Activated T-cell treated with anti-CD3 and anti-CD28 coated beads, Interleukin-2, amount 50 U/mL, for 48 hours (primary cell): Measurements from ENCODE around the gene NPM1.
A peak's percentile ranks its signal among the peaks of the same experiment; 100 is the strongest.
"Not testable (repeated sequence)": the region's sequence is repeated elsewhere in the genome, so short reads cannot be mapped to it uniquely, and the experiment has no call there.

Experiments
- DNase-seq, 2 experiments: peaks; one replicate each; pipeline ENCODE4 v3.0.0-alpha.2; 2020

The NPM1 gene

GRCh38 chr5:171386006-171386671 lies 1.5 kb upstream of the NPM1 start:
- no peak for DNase-seq

DNA sequence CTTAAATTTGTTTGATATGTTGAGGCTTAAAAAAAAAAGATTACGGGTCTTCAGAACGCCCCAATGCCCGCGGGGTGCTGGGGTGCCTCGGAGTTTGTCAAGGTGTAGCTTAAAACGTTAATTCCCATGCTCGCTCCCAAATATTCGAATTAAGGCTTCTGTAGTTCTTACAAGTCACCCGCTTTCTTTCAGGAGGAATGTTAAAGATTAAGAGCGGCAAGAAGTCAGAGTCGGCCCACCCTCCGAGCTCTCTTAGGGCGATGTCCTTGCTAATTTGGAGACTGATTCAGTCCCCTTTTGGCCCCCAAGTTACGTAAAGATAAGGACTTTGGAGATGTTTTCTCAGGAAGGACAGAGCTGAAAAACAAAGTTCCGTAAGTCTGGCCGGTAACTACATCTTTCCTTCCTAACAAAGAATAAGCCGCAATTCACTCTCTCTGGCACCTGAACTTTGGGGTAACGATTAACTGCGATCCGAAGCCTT lies 746 bp upstream of the NPM1 start:
- peak in 1 of 2 experiments; percentile 30 for DNase-seq

DNA sequence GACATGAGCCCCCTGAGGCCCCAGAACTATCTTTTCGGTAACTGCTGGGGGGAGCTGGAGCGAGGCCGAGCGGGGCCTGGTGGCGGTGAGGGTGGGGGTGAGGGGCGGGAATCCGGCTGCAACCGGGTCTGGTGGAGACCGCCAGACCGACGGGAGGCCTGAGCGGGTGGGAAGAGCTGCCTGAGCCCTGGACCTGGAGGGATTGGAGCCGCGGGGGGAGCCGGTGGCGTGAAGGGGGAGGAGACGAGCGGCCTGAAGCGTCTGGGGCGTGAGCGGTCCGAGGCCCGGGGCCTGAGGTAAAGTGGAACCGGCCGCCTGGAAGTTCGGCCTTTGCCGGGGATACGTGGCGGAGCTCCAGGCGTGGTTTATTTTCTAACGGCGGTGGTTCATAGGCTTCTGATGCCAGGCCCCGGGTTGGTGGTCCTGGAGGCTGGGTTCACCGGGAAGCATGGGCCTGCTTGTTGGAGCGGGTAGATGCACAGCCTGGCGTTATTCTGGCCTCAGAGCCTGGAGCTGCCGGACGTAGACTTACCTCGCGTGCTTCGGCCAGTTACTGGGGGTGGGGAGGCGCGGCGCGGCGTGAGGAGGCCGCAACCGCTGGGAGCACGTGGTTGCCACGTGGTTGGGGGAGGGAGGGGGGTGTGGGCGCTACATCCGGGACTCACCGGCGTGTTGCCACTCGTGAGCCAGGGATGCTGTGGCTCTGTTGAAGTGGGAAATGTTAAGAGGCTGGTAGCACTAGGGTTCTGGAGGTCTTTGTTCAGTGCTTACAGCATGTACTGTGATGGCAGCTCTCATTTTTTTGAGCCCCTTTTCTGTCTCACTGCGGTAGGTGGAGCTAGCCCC lies 544 bp downstream of the NPM1 start:
- peak; percentile 84 to 88 for DNase-seq

- peak; percentile 62 to 65 for DNase-seq
These were observed 1.1 kb downstream of the NPM1 start for GRCh38 chr5:171388816-171389168.

DNA sequence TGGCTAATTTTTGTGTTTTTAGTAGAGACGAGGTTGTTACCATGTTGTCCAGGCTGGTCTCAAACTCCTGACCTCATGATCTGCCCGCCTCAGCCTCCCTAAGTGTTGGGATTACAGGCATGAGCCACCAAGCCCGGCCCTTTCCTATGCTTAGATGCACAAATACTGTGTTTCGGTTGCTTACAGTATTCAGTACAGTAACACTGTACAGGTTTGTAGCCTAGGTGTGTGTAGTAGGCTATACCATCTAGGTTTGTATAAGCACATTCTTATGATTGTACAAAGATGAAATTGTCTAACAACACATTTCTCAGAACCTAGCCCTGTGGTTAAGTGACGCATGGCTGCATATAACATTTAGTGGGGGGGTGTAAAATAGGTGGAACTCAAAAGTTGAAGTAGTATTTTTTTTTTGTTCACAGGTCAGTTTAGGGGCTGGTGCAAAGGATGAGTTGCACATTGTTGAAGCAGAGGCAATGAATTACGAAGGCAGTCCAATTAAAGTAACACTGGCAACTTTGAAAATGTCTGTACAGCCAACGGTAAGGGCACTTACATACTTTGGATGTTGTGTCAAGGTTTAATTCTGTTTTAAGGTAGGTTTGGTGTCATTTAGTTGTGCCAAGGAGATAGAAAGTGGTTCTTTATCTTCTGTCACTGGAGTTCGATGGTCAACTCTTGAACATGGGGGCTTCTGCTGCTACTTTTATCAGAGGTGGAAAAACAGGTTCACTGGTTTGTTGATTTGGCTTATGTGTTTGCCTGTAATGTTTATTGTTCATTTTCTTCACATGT lies 3.4 kb downstream of the NPM1 start:
- no peak for DNase-seq

GRCh38 chr5:171391996-171392577 lies 4.4 kb downstream of the NPM1 start:
- no peak for DNase-seq

DNA sequence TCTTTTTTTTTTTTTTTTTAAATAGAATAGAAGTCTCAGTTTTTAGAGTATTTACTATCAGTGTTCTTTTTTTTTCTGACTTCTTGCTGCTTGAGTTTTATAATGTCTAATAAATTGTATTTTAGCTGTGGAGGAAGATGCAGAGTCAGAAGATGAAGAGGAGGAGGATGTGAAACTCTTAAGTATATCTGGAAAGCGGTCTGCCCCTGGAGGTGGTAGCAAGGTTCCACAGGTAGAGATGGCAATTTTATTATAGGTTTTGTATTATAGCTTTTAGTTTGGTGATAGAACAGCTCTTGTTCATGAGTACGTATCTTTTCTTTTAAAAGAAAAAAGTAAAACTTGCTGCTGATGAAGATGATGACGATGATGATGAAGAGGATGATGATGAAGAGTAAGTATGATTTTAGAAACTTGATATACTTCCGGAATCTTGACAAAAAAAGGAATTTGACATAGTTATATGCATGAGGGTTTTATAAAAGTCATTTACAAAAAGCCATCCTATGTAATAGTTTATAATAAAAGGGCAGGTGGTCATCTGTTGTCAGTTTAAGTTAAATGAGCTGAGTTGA lies 5.0 kb downstream of the NPM1 start:
- no peak for DNase-seq

DNA sequence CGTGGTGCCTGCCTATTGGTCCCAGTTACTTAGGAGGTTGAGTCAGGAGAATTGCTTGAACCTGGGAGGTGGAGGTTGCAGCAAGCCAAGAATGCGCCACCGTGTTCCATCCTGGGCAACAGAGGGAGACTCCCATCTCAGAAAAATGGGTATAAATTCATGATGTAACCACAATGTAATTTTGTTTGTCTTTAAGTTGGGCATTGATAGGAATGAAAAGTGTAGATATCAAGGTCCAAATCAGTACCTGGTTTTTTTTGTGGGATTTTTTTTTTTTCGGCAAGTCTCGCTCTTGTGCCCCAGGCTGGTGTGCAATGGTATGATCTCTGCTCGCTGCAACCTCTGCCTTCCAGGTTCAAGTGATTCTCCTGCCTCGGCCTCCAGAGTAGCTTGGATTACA lies 7.4 kb downstream of the NPM1 start:
- no peak for DNase-seq

GRCh38 chr5:171396583-171396982 lies 8.9 kb downstream of the NPM1 start:
- not testable (repeated sequence) for DNase-seq

- DNase-seq: no peak
These were observed 9.5 kb downstream of the NPM1 start for GRCh38 chr5:171397190-171397589.

GRCh38 chr5:171397599-171397998 lies 9.9 kb downstream of the NPM1 start:
- no peak for DNase-seq

GRCh38 chr5:171398660-171399059 lies 11.0 kb downstream of the NPM1 start:
- not testable (repeated sequence) for DNase-seq

- DNase-seq: no peak
These were observed 12.5 kb downstream of the NPM1 start for GRCh38 chr5:171400169-171400568.

DNA sequence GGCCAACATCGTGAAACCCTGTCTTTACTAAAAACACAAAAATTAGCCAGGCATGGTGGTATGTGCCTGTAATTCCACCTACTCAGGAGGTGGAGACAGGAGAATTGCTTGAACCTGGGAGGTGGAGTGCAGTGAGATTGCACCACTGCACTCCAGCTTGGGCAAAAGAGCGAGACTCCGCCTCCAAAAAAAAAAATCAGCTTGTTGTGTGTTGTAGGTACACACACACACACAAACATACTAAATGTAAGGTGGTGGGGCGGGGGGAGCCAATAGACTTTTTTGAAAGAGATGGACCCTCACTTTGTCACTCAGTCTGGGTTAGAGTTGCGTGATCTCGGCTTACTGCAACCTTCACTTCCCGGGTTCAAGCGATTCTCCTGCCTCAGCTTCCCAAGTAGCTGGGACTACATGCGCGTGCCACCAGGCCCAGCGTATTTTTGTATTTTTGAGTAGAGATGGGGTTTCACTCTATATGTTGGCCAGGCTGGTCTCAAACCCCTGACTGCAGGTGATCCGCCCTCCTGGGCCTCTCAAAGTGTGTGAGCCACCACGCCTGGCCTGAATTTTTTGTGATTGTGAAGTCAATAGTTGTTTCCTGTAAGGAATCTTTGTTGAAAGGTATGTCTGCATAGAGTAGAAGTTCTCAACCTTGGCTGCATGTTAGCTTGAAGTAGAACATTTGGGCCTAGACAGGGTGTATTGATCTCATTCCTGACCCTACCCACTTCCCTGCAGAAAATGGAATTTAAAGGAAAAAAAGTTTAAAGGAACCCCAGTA lies 13.7 kb downstream of the NPM1 start:
- peak in 1 of 2 experiments; percentile 24 for DNase-seq

- not testable (repeated sequence) for DNase-seq
These were observed 15.1 kb downstream of the NPM1 start for GRCh38 chr5:171402751-171403150.

- no peak for DNase-seq
These were observed 18.0 kb downstream of the NPM1 start for GRCh38 chr5:171405615-171406014.

GRCh38 chr5:171407234-171407633 lies 19.6 kb downstream of the NPM1 start:
- DNase-seq: no peak

DNA sequence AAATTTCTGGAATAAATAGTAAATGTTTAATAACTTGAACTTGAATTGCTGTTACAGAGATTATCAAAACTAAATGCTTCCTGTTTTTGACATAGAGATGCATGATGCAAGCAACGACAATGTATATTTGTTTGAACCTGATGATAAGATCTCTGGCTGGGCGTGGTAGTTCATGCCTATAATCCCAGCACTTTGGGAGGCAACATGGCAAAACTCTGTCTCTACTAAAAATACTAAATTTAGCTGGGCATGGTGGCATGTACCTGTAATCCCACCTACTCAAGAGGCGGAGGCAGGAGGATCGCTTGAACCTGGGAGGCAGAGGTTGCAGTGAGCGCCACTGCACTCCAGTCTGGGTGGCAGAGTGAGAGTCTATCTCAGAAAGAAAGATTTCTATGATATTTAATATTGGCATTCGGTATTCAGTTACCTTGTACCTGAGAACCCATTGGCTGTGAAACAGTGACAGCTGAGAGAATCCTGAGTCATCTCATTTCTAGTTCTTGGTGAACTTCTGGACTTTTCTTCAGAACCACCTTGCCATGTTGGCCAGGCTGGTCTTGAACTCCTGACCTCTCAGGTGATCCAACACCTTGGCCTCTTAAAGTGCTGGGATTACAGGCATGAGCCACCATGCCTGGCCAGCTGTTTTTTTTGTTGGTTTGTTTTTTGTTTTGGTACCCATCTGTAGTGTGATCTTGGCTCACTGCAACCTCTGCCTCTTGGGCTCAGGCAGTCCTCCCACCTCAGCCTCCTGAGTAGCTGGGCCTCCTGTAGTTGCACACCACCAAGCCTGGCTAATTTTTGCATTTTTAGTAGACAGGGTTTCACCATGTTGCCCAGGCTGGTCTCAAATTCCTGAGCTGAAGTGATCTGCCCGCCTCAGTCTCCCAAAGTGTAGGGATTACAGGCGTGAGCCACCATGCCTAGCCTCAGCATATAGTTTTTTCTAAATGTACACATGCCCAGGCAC lies 21.8 kb downstream of the NPM1 start:
- peak in 1 of 2 experiments; percentile 32 for DNase-seq

GRCh38 chr5:171410181-171410580 lies 22.5 kb downstream of the NPM1 start:
- no peak for DNase-seq

DNA sequence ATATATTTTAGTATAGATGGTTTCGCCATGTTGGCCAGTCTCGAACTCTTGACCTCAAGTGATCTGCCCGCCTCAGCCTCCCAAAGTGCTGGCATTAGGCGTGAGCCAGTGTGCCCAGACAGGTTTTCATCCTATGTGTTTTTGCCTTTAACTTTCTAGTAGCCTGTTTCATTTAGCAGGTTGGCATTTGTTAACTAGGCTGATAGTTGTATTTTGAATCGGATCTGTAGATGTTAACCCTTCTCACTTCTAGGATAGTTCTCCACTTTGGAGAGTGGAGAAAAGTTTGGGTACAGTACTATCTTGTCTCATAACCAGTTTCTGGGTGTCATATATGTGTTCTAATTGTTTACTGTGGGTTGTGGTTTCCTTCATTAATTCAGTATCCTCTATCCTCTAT lies 24.5 kb downstream of the NPM1 start:
- DNase-seq: peak; percentile 31 to 35
